ENCODE results near the gene VIPR1. TPM values are rescaled to one million over a fixed set of nuclear protein-coding genes. Genes with fewer than 3 reads are reported as not detected.

Gene VIPR1
- total and polyA plus RNA-seq, 2 experiments from 2014 or later = not detected

GRCh38 chr3:42531470-42531869 is 29.0 kb downstream of the VIPR1 start:
- in situ Hi-C loops (cut with MboI) = no loop called here
- H3K9me3 ChIP-seq (ENCODE audit: low read depth) = no peaks in the 10 kb centered on the region
- H4K20me1 ChIP-seq (ENCODE audit: insufficient read depth) = no peaks in the 10 kb centered on the region
- H3K9me2 ChIP-seq (ENCODE audit: insufficient read depth) = no peaks in the 10 kb centered on the region
- H3K27me3 ChIP-seq (replicated peaks; ENCODE audit: insufficient read depth) = no peaks in the 10 kb centered on the region
- no peaks in the 10 kb centered on the region for H3F3A ChIP-seq (ENCODE audit: insufficient read depth)
- no peak for DNase-seq
- H3K4me2 ChIP-seq (ENCODE audit: unreplicated experiment) = no peak overlapping the region
- TF ChIP-seq EZH2 (IDR thresholded peaks at IDR 0.05; ENCODE audit: insufficient read depth, poor library complexity, severe bottlenecking) = no peak
- no peak for TF ChIP-seq EZH2phosphoT487 (IDR thresholded peaks at IDR 0.05; ENCODE audit: insufficient read depth, low read depth)
- H2AFZ ChIP-seq = no peak overlapping the region
- WGBS, 2 experiments (ENCODE audit: low coverage in 1 of 2, low lambda C conversion rate in 2 of 2, missing lambda C conversion rate in 2 of 2) = 56 to 57% methylated on average over 6 of the region's 6 CpGs
- no peak overlapping the region for H3K9ac ChIP-seq
- no peaks in the 10 kb centered on the region for H3K79me2 ChIP-seq (ENCODE audit: insufficient read depth)
- H3K27ac ChIP-seq = no peak overlapping the region
- H3K4me3 ChIP-seq = no peak overlapping the region
- no peaks in the 10 kb centered on the region for H3K4me1 ChIP-seq (ENCODE audit: insufficient read depth)
- H3K36me3 ChIP-seq (ENCODE audit: low read depth) = no peaks in the 10 kb centered on the region

- Histone ChIP-seq H3K9me3 (ENCODE audit: low read depth) (no peaks in the 10 kb centered on the region), H4K20me1 (ENCODE audit: insufficient read depth) (no peaks in the 10 kb centered on the region), H3K36me3 (ENCODE audit: low read depth) (no peaks in the 10 kb centered on the region), H3K9me2 (ENCODE audit: insufficient read depth) (no peaks in the 10 kb centered on the region), H3K27me3 (replicated peaks; ENCODE audit: insufficient read depth) (no peaks in the 10 kb centered on the region), H3K4me1 (ENCODE audit: insufficient read depth) (no peaks in the 10 kb centered on the region), H3K4me2 (ENCODE audit: unreplicated experiment) (no peak overlapping the region), H3K4me3 (no peak overlapping the region), H3K27ac (no peak overlapping the region), H3F3A (ENCODE audit: insufficient read depth) (no peaks in the 10 kb centered on the region), H3K79me2 (ENCODE audit: insufficient read depth) (no peaks in the 10 kb centered on the region), H2AFZ (no peak overlapping the region), H3K9ac (no peak overlapping the region)
- in situ Hi-C loops (cut with MboI) = no loop called here
- DNase-seq = no peak
- TF ChIP-seq EZH2 (IDR thresholded peaks at IDR 0.05; ENCODE audit: insufficient read depth, poor library complexity, severe bottlenecking) (no peak), EZH2phosphoT487 (IDR thresholded peaks at IDR 0.05; ENCODE audit: insufficient read depth, low read depth) (no peak)
- 71 to 78% methylated on average over 4 of the region's 4 CpGs for WGBS, 2 experiments (ENCODE audit: low coverage in 1 of 2, low lambda C conversion rate in 2 of 2, missing lambda C conversion rate in 2 of 2)
Measured at GRCh38 chr3:42532229-42532628, 29.8 kb downstream of the VIPR1 start.

GRCh38 chr3:42533161-42533897 is 30.9 kb downstream of the VIPR1 start:
- Histone ChIP-seq H3K9ac (no peak overlapping the region), H3K4me2 (ENCODE audit: unreplicated experiment) (no peak overlapping the region), H4K20me1 (ENCODE audit: insufficient read depth) (no peaks in the 10 kb centered on the region), H3K27ac (no peak overlapping the region), H2AFZ (no peak overlapping the region), H3K36me3 (ENCODE audit: low read depth) (no peaks in the 10 kb centered on the region), H3F3A (ENCODE audit: insufficient read depth) (no peaks in the 10 kb centered on the region), H3K9me2 (ENCODE audit: insufficient read depth) (no peaks in the 10 kb centered on the region), H3K4me1 (ENCODE audit: insufficient read depth) (no peaks in the 10 kb centered on the region), H3K27me3 (replicated peaks; ENCODE audit: insufficient read depth) (no peaks in the 10 kb centered on the region), H3K79me2 (ENCODE audit: insufficient read depth) (no peaks in the 10 kb centered on the region), H3K9me3 (ENCODE audit: low read depth) (no peaks in the 10 kb centered on the region), H3K4me3 (no peak overlapping the region)
- no peak for TF ChIP-seq EZH2 (IDR thresholded peaks at IDR 0.05; ENCODE audit: insufficient read depth, poor library complexity, severe bottlenecking)
- no peak for TF ChIP-seq EZH2phosphoT487 (IDR thresholded peaks at IDR 0.05; ENCODE audit: insufficient read depth, low read depth)
- WGBS, 2 experiments (ENCODE audit: low coverage in 1 of 2, low lambda C conversion rate in 2 of 2, missing lambda C conversion rate in 2 of 2) = 47 to 59% methylated on average over 6 to 7 of the region's 7 CpGs
- DNase-seq = no peak
- in situ Hi-C loops (cut with MboI) = no loop called here

GRCh38 chr3:42535981-42536784 is 33.7 kb downstream of the VIPR1 start:
- WGBS, 2 experiments (ENCODE audit: low coverage in 1 of 2, low lambda C conversion rate in 2 of 2, missing lambda C conversion rate in 2 of 2) = 76 to 78% methylated on average over 25 to 31 of the region's 35 CpGs
- no peak overlapping the region for H3K9ac ChIP-seq
- no peak overlapping the region for H2AFZ ChIP-seq
- no peaks in the 10 kb centered on the region for H4K20me1 ChIP-seq (ENCODE audit: insufficient read depth)
- peak; percentile 38 for DNase-seq
- H3K36me3 ChIP-seq (ENCODE audit: low read depth) = no peaks in the 10 kb centered on the region
- no peaks in the 10 kb centered on the region for H3K9me2 ChIP-seq (ENCODE audit: insufficient read depth)
- H3K4me2 ChIP-seq (ENCODE audit: unreplicated experiment) = no peak overlapping the region
- no peaks in the 10 kb centered on the region for H3K27me3 ChIP-seq (replicated peaks; ENCODE audit: insufficient read depth)
- H3K4me1 ChIP-seq (ENCODE audit: insufficient read depth) = no peaks in the 10 kb centered on the region
- in situ Hi-C loops (cut with MboI) = no loop called here
- TF ChIP-seq EZH2phosphoT487 (IDR thresholded peaks at IDR 0.05; ENCODE audit: insufficient read depth, low read depth) (no peak), EZH2 (IDR thresholded peaks at IDR 0.05; ENCODE audit: insufficient read depth, poor library complexity, severe bottlenecking) (no peak)
- H3F3A ChIP-seq (ENCODE audit: insufficient read depth) = no peaks in the 10 kb centered on the region
- H3K4me3 ChIP-seq = no peak overlapping the region
- H3K9me3 ChIP-seq (ENCODE audit: low read depth) = no peaks in the 10 kb centered on the region
- H3K27ac ChIP-seq = no peak overlapping the region
- no peaks in the 10 kb centered on the region for H3K79me2 ChIP-seq (ENCODE audit: insufficient read depth)

Data from GM23248 (cell line).